ENCODE data around the gene RNF6.
"Not testable (repeated sequence)": the region's sequence is repeated elsewhere in the genome, so short reads cannot be mapped to it uniquely, and the experiment has no call there.

Gene RNF6

GRCh38 chr13:26221721-26222519 lies at the start of gene RNF6:
TSS of gene RNF6 (minus strand) at chr13:26222314. CDS start at chr13:26219649, 2,665 bp downstream.
- peak; percentile 89 to 98 for DNase-seq (ENCODE audit: low read depth in 1 of 2, low spot score in 1 of 2)
- in situ Hi-C loops (cut with HindIII; ENCODE audit: low pct_unique_long_range_greater_than_20kb, low sequenced_read_pairs), result no loop called here
- TF ChIP-seq JUND (IDR thresholded peaks at IDR 0.05; ENCODE audit: low read depth), result no peak

DNA sequence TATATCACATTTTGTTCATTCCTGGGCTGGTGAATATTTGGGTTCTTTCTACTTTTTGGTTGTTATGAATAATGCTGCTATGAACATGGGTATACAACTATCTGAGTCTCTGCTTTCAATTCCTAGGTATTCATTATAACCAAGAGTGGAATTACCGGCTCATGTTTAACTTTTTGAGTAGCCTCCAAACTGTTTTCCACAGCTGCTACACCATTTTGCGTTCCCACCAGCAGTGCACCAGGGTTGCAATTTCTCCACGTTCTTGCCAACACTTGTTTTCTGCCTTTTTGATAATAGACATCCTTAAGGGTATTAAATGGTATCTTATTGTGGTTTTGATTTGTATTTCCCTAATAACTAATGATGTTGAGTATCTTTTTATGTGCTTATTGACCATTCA lies 48.6 kb upstream of the RNF6 start:
- in situ Hi-C loops (cut with HindIII; ENCODE audit: low pct_unique_long_range_greater_than_20kb, low sequenced_read_pairs), result no loop called here
- no peak for TF ChIP-seq JUND (IDR thresholded peaks at IDR 0.05; ENCODE audit: low read depth)
- no peak for DNase-seq (ENCODE audit: low read depth in 1 of 2, low spot score in 1 of 2)

- in situ Hi-C loops (cut with HindIII; ENCODE audit: low pct_unique_long_range_greater_than_20kb, low sequenced_read_pairs), result no loop called here
- TF ChIP-seq JUND (IDR thresholded peaks at IDR 0.05; ENCODE audit: low read depth), result no peak
- no peak for DNase-seq (ENCODE audit: low read depth in 1 of 2, low spot score in 1 of 2)
Observed at GRCh38 chr13:26266311-26266710, 44.2 kb upstream of the RNF6 start.

GRCh38 chr13:26262156-26262555 lies 40.0 kb upstream of the RNF6 start:
- DNase-seq (ENCODE audit: low read depth in 1 of 2, low spot score in 1 of 2), result no peak
- TF ChIP-seq JUND (IDR thresholded peaks at IDR 0.05; ENCODE audit: low read depth), result no peak
- in situ Hi-C loops (cut with HindIII; ENCODE audit: low pct_unique_long_range_greater_than_20kb, low sequenced_read_pairs), result no loop called here

DNA sequence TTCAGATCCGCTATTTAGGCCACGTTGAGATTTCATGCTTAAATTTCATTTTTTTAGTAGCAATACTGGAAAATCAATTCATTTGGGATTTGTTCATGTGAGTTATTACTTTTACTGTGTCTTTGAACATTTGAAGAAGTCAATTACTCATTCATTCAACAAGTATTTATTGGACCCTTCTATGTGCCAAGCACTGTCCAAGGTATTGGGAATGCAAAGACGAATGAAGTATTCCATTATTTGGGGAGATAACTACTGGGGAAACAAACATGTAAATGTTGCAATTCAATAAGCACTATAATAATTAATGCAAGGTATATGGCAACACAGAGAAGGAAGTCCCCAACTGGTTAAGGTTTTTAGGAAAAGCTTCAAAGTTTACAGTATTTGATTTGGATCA lies 37.5 kb upstream of the RNF6 start:
- in situ Hi-C loops (cut with HindIII; ENCODE audit: low pct_unique_long_range_greater_than_20kb, low sequenced_read_pairs), result no loop called here
- no peak for TF ChIP-seq JUND (IDR thresholded peaks at IDR 0.05; ENCODE audit: low read depth)
- no peak for DNase-seq (ENCODE audit: low read depth in 1 of 2, low spot score in 1 of 2)

- no peak for DNase-seq (ENCODE audit: low read depth in 1 of 2, low spot score in 1 of 2)
- in situ Hi-C loops (cut with HindIII; ENCODE audit: low pct_unique_long_range_greater_than_20kb, low sequenced_read_pairs), result no loop called here
- TF ChIP-seq JUND (IDR thresholded peaks at IDR 0.05; ENCODE audit: low read depth), result no peak
Observed at GRCh38 chr13:26257049-26257448, 34.9 kb upstream of the RNF6 start.

- no peak for DNase-seq (ENCODE audit: low read depth in 1 of 2, low spot score in 1 of 2)
- in situ Hi-C loops (cut with HindIII; ENCODE audit: low pct_unique_long_range_greater_than_20kb, low sequenced_read_pairs), result no loop called here
- TF ChIP-seq JUND (IDR thresholded peaks at IDR 0.05; ENCODE audit: low read depth), result no peak
Observed at GRCh38 chr13:26255691-26256277, 33.7 kb upstream of the RNF6 start.

- no peak for TF ChIP-seq JUND (IDR thresholded peaks at IDR 0.05; ENCODE audit: low read depth)
- no peak for DNase-seq (ENCODE audit: low read depth in 1 of 2, low spot score in 1 of 2)
- in situ Hi-C loops (cut with HindIII; ENCODE audit: low pct_unique_long_range_greater_than_20kb, low sequenced_read_pairs), result no loop called here
Observed at GRCh38 chr13:26255115-26255514, 33.0 kb upstream of the RNF6 start.

- TF ChIP-seq JUND (IDR thresholded peaks at IDR 0.05; ENCODE audit: low read depth), result no peak
- in situ Hi-C loops (cut with HindIII; ENCODE audit: low pct_unique_long_range_greater_than_20kb, low sequenced_read_pairs), result no loop called here
- peak; percentile 9 to 58 for DNase-seq (ENCODE audit: low read depth in 1 of 2, low spot score in 1 of 2)
Observed at GRCh38 chr13:26254583-26255111, 32.5 kb upstream of the RNF6 start.

GRCh38 chr13:26253787-26254582 lies 31.9 kb upstream of the RNF6 start, which contains the start of gene CDK8:
TSS of gene CDK8 (plus strand) at chr13:26254129. CDS start at chr13:26254642, 513 bp downstream.
- peak; percentile 43 to 94 for DNase-seq (ENCODE audit: low read depth in 1 of 2, low spot score in 1 of 2)
- in situ Hi-C loops (cut with HindIII; ENCODE audit: low pct_unique_long_range_greater_than_20kb, low sequenced_read_pairs), result no loop called here
- no peak for TF ChIP-seq JUND (IDR thresholded peaks at IDR 0.05; ENCODE audit: low read depth)

GRCh38 chr13:26253262-26253786 lies 31.2 kb upstream of the RNF6 start:
- in situ Hi-C loops (cut with HindIII; ENCODE audit: low pct_unique_long_range_greater_than_20kb, low sequenced_read_pairs), result no loop called here
- DNase-seq (ENCODE audit: low read depth in 1 of 2, low spot score in 1 of 2), result peak in 1 of 2 experiments; percentile 1
- no peak for TF ChIP-seq JUND (IDR thresholded peaks at IDR 0.05; ENCODE audit: low read depth)

DNA sequence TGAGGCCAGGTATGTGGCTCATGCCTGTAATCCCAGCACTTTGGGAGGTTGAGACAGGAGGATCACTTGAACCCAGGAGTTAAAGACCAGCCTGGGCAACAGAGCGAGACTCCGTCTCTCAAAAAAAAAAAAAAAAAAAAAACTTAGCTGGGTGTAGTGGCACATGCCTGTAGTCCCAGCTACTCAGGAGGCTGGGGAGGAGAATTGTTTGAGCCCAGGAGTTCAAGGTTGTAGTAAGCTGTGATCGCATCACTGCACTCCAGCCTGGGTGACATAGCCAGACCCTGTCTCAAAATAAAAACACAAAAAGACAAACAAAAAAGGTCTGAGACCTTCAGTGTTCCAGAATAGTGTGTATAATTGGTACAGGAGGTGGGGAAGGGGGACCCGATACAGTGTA lies 29.9 kb upstream of the RNF6 start:
- DNase-seq (ENCODE audit: low read depth in 1 of 2, low spot score in 1 of 2); in situ Hi-C loops (cut with HindIII; ENCODE audit: low pct_unique_long_range_greater_than_20kb, low sequenced_read_pairs): not testable (repeated sequence)
